ENCODE results near the gene KIF1B. TPM values are rescaled to one million over a fixed set of nuclear protein-coding genes. Genes with fewer than 3 reads are reported as not detected.
A peak's percentile ranks its signal among the peaks of the same experiment; 100 is the strongest.

KIF1B gene
- total RNA-seq, 1 experiment from 2014 or later: 27.8 TPM

DNA sequence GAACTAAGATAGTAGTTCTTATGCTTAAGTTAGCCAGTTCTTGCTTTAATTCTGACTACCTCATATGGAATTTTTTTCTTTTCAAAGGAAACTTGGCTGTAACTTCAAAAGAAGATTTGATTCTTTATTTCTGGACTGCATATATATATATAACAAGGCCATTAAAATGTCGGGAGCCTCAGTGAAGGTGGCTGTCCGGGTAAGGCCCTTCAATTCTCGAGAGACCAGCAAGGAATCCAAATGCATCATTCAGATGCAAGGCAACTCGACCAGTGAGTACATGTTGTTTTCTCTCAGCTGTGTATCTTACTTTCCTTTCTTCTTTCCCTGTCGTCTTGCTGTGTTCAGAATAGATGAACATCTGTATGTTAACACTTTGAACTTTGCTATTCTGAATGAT, 21.8 kb downstream of the KIF1B start:
- no peak for DNase-seq (ENCODE audit: low read depth)

DNA sequence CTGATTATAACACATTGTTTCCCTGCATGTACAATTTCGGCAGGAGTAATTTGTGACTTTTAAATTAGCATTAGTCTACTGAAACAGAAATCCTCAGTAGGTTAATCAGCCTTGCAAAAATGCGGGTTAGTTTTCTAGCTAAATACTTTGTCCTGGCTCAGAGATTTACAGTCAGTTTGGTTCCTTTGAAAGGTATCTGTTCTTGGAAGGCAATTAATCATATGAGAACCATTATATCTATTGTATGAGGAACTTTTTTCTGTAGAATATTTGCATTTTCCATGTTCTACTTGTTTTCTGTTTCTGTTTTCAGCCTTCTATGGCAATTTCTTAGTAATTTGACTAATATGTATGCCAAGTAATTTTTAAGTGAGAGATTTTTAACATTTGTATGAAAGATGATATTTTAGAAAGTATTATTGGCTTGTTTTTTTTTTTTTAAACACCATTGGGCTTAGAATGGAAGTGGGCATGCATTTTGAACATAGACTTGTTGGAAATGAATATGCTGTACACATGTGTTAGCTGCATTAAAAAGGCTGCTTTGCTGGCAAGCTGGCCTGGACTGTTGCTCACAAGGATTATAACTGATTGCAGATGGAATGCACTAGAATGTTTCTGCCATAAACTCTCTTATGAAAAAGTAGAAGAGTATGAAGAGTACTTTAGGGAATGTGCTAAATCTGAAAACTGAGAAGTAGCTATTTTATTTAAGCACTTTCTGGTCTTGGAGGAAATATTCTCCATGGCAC, 26.2 kb downstream of the KIF1B start:
- DNase-seq (ENCODE audit: low read depth): no peak

DNA sequence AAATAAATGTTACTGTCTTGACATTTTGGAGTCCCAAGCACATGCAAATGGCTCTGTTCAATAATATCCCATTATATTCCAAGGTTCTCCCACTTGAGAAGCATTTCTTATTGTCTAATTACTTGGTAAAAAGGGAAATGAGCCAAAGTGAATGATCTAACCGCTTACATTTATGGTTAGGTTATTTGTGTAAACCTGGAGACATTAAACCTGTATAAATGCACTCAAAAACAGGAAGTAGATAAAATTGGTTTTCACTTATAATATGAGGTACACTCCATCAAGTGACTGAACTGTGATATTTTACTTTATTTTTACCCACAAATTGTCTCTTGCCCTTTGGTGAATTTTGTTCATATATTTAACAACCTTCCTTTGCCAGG, 26.8 kb downstream of the KIF1B start:
- no peak for DNase-seq (ENCODE audit: low read depth)

DNA sequence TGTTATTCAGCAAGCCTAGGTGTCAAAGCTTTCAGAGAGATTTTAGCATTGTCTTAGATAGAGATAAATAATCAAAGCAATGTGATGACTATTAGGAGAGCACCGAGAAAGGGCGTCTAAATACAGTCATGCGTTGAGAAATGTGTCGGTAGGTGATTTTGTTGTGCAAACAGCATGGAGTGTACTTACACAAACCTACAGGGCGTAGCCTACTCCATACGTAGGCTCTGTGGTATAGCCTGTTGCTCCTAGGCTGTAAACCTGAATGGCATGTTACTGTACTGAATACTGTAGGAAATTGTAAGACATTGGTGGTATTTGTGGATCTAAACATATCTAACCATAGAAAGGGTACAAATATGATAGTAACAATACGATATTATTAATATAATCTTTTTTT, 31.8 kb downstream of the KIF1B start:
- DNase-seq (ENCODE audit: low read depth): no peak

DNA sequence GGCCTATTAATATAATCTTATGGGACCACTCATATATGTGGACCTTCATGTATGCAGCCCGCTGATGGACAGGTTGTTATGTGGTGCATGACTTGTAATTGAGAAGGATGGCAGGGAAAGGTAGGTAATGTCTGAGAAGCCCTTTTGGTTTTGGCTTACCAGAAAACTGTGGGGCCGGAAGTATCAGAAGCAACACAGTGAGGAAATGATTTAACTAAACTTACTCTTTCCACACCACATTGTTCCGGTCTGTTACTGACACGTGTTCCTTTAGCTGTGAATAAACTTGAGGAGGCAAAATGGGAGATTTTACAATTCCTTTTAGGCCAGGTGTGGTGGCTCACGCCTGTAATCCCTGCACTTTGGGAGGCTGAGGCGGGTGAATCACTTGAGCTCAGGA, 32.4 kb downstream of the KIF1B start:
- DNase-seq (ENCODE audit: low read depth): no peak

DNA sequence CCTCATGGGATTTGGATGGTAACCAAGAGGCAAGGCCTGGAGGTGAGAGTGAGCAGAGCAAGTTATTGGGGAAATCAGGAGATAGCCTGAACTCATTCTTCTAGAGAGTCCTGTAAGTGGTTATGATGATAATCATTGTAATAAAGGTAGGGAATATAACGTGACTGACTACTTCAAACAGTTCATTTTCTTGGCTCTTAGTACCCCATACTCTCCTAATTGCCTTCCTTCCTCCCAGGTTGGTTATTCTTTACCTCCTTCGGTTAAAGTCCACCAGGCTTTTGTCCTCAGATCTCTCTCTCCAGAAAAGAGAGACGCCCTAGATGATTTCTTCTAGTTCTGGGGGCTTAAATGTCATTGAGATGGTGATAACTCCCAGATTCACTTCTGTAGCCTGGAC, 35.3 kb downstream of the KIF1B start:
- no peak for DNase-seq (ENCODE audit: low read depth)

DNA sequence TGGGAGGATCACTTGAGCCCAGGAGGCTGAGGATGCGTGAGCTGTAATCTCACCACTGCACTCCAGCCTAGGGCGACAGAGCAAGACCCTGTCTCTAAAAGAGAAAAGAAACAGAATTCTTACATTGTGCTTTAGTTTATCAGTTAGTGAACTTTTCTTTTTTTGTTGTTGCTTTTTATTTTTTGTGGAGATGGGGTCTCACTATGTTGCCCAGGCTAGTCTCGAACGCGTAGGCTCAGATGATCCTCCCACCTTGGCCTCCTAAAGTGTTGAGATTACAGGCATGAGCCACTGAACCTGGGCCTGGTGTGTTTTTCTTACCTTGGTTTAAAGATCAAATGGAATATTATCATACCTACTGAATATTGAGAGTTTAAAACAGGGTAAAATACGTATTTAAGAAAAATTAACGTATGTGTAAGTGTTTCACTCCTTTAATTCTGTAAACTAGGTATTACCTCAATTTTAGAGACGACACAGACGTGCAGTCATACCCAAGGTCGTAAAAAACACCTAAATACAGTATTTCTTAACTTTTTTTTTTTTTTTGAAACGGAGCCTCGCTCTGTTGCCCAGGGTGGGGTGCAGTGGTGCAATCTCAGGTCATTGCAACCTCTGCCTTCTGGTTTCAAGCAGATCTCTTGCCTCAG, 39.6 kb downstream of the KIF1B start:
- no peak for DNase-seq (ENCODE audit: low read depth)

DNA sequence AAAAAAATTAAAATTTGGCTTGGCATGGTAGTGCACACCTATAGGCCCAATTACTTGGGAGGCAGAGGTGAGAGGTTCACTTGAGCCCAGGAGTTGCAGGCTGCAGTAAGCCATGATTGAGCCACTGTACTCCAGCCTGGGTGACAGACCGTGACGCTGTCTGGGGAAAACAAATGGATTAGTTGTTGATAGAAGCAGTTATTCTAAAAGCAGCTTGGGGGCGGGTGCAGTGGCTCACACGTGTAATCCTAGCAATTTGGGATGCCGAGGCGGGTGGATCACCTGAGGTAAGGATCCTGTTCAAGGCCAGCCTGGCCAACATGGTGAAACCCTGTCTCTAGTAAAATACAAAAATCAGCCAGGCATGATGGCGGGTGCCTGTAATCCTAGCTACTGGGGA, 40.3 kb downstream of the KIF1B start:
- DNase-seq (ENCODE audit: low read depth): no peak

DNA sequence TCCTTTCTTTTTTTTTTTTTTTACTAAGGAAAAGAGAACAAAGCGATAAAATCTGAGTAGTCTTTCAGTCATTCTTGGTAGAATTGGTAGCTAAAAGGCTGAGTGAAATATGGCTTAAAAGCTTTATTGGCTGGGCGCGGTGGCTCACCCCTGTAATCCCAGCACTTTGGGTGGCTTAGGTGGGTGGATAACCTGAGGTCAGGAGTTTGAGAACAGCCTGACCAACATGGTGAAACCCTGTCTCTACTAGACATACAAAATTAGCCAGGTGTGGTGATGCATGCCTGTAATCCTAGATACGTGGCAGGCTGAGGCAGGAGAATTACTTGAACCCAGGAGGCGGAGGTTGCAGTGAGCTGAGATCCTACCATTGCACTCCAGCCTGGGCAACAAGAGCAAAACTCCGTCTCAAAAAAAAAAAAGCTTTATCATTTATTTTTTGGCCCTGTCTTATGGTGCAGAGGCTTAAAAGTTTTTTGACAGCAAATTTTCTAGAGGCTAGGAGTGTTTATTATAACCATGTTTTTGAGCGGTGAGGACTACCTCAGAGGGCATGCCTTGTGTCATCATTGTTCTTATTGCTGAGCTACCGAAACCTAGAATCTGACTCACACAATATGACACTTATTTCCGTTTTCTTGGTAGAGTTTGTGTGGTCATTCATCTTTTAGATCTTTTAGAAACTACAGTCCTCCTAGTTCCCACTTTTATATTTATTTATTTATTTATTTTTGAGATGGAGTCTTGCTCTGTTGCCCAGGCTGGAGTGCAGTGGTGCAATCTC, 41.1 kb downstream of the KIF1B start:
- peak; percentile 87 for DNase-seq (ENCODE audit: low read depth)

DNA sequence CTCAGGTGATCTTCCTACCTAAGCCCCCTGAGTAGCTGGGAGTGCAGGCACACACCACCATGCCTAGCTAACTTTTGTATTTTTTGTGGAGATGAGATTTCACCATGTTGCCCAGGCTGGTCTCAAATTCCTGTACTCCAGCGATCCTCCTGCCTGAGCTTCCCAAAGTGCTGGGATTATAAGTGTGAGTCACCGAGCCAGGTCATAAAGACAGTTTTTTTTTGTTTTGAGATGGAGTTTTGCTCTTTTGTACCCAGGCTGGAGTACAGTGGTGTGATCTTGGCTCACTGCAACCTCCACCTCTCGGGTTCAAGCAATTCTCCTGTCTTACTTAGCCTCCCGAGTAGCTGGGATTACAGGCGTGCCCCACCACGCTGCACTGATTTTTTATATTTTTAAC, 42.1 kb downstream of the KIF1B start:
- peak; percentile 88 for DNase-seq (ENCODE audit: low read depth)

DNA sequence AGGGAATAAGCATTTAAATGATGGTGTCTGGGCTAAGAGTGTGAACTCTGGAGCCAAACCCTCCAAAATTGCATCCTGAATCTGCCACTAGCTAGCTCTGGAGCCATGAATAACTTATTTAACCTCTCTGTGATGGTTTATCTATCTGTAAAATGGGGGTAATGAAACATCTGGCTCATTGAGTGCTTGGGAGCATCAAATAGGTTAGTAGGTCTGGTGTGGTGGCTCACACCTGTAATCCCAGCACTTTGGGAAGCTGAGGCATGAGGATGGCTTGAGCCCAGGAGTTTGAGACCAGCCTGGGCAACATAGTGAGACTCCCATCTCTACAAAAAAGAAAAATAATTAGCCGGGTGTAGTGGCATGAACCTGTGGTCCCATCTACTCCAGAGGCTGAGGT, 42.8 kb downstream of the KIF1B start:
- no peak for DNase-seq (ENCODE audit: low read depth)

DNA sequence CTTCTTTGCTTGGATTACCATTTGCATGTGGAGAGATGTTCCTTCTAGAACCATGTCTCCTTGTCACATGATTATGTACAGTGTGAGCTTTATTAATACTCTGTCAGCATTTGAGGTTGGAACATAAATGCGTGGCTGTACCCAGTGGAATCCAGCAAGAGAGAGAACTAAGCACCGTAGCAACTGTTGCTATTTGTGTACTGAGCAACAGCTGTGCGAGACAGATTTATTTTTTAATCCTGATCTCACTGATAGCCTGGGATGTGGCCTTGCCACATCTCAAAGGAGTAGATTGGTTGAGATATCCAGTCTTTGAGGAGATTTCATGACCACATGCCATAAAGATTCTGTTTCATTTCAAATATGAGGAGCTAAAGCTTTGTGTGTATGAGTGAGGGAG, 43.4 kb downstream of the KIF1B start:
- DNase-seq (ENCODE audit: low read depth): peak; percentile 85

DNA sequence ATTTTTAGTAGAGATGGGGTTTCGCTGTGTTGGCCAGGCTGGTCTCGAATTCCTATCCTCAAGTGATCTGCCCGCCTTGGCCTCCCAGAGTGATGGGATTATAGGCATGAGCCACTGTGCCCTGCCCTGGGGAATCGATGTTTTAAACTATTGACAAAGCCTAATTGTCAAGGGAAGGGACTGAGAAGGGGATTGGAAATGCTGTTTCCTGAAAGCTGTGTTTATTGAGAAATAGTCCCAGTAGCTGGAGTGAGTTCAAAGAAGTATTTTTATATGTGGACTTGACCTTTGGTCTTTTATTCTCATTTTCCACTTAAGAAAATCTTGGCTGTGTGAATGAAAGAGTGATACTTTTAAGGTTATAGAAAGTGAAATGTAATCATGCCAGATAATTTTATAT, 47.5 kb downstream of the KIF1B start:
- no peak for DNase-seq (ENCODE audit: low read depth)

DNA sequence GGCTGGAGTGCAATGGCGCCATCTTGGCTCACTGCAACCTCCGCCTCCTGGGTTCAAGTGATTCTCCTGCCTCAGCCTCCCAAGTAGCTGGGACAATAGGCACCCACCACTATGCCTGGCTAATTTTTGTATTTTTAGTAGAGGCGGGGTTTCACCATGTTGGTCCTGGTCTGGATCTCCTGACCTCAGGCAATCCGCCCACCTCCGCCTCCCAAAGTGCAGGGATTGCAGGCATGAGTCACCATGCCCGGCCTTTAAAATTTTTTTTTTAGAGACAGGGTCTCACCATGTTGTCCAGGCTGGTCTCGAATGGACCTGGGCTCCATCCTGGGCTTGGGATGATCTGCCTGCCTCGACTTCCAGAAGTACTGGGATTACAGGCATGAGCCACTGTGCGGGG, 49.2 kb downstream of the KIF1B start:
- DNase-seq (ENCODE audit: low read depth): peak; percentile 28

DNA sequence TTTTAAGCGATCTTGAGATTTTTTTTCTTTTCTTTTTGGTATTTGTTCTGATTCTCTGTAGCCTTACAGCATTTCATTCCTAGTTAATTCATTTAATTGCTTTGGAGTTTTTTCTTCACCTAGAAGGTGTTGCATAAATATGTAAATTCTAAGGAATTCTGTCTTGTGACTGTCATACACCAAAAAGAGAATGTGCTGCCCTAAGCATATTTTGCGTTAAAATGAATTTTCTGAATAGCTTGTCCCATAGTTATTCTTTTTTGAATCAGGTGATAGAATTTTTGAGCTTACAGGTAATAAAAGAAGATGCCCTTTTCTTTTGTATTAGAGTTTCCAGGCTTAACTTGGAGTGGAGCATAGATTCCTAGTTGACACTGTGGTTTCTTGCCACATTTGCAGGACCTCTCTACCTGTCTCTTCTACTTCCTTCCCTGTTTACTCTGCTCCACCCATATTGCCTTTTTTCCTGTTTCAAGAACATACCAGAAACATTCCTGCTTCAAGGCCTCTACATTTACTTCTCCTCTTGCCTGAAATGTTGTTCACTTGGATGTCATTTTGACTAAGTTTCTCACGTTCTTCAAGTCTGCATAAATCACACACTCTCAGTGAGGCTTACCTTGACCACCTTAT, 53.2 kb downstream of the KIF1B start:
- no peak for DNase-seq (ENCODE audit: low read depth)

DNA sequence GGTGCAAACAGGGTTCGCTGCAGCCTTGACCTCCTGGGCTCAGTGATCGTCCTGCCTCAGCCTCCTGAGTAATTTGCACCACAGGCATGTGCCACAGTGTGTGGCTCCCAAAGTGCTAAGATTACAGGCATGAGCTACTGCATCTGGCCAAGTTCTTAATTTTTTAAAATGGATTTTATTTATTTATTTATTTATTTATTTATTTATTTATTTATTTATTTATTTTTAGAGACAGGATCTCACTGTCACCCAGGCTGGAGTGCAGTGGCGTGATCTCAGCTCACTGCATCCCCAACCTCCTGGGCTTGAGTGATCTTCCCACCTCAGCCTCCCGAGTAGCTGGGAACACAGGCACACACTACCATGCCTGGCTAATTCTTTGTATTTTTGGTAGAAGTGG, 54.7 kb downstream of the KIF1B start:
- DNase-seq (ENCODE audit: low read depth): no peak

DNA sequence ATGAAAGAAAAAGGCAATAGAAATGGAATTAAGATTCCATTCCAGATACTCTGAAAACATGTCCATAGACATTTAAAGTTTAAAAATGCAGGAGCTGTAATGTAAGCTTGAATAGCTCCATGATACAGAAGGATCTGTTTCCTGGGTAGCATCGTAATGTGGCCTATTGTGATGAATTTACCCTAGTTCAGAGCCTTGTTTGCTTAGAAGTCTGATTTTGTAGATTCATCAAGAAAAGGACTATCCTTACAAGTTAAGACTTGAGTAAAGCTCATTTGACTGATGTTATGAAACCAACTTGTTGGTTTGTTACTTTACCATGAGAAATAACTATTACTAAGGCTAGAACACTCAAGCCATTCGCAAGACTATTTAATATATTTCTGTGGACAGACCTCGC, 55.5 kb downstream of the KIF1B start:
- no peak for DNase-seq (ENCODE audit: low read depth)

DNA sequence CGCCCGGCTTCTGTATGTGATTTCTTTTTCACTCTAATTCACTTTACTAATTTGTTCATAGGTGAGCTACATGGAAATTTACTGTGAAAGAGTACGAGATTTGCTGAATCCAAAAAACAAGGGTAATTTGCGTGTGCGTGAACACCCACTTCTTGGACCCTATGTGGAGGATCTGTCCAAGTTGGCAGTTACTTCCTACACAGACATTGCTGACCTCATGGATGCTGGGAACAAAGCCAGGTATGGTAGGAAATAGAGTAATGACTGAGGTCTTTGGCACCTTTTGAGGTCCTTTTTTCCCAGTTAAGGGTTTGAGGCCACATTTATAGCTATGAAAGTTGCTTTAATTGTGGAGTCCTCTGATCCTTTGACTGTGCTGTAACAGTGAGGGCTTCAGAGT, 56.9 kb downstream of the KIF1B start:
- DNase-seq (ENCODE audit: low read depth): peak; percentile 56

DNA sequence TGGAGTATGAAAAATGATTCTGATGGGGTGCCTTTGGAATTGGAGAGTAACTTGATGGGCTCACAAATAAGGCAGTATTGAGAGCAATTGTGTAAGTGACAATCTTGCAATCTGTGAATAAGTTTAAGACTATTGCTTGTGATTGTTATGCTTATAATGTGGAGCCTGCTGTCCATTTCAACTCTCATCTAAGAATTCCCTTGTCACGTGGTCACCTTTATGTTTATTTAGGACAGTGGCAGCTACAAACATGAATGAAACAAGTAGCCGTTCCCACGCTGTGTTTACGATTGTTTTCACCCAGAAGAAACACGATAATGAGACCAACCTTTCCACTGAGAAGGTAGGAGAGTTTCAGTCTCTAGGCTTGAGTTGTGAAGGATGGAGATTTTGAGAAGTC, 57.6 kb downstream of the KIF1B start:
- no peak for DNase-seq (ENCODE audit: low read depth)

DNA sequence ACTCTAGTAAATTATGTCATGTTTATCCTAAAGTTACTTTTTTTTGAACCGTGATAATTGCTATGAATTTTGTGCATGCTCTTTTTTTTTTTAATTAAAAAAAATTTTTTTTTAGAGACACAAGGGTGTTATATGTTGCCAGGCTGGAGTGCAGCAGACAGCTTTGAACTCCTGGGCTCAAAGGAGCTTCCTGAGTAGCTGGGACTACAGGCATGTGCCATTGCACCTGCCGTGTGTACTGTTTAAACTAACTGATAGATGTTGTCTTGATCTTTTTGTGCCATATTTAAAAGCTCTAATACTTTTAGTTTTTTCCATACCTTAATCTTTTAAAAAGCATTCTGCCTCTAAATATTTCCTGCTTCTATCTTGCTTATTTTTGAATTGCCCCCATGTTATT, 60.7 kb downstream of the KIF1B start:
- no peak for DNase-seq (ENCODE audit: low read depth)

DNA sequence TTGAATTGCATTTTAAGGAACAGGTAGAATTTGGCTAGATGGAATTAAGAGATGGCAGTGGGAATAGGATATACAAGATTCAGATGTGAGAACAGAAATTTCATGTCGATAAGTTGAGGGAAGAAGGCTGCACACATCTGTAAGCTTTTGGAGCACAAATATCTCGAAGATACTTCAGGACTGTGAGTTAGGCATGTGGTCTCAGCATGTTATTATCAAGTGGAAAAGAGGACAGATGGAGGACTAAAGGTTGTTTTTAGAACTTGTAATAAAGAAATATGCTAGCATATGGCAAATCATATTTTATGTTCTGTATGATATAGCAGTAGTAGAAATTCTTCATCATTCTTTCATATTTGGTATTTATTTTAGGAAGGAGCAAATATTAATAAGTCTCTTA, 61.5 kb downstream of the KIF1B start:
- no peak for DNase-seq (ENCODE audit: low read depth)

DNA sequence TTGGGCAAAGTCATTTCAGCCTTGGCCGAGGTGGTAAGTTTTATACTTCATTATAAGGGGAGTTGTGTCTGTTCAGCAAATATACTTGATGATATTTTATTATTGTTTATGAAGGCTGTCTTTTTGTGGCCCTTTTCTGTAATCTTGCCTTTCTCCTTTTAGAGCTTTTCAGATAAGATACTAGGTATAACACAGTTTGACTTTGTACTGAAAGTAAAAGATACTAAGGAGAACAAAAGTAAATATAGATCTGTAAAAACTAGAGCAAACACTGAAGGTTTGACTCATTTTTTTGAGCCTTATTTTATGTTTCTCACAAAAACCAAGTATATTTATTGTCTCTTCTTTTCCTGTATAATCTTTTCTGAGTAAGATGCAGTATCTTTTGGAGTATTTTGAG, 61.9 kb downstream of the KIF1B start:
- no peak for DNase-seq (ENCODE audit: low read depth)

DNA sequence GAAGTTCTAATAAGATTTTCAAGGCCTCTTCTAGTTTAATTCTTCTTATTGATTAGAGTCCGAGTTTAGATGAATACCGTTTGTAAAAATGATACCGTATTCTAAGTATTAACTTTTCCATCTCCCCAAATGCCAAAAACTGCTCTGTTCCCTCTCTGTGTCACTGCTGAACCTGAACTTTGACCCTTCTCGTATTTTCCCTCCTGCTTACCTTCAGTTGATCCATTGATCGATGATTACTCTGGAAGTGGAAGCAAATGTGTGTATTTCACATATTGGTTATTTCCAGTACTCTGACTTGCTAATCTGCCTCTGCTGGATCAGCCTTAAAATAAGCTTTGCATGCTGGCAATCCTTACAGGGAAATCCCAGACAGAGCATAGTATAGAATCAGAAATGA, 68.5 kb downstream of the KIF1B start:
- no peak for DNase-seq (ENCODE audit: low read depth)

Data from M059J (cell line).